ENCODE results near the gene BMF. TPM values are rescaled to one million over a fixed set of nuclear protein-coding genes. Genes with fewer than 3 reads are reported as not detected.
"Not testable (repeated sequence)": the region's sequence is repeated elsewhere in the genome, so short reads cannot be mapped to it uniquely, and the experiment has no call there.

The BMF gene
- total and polyA plus RNA-seq, 2 donors (not counting 3 experiments of a cell fraction or from before 2014, with no cell fraction given): 8.6 to 9.8 TPM

GRCh38 chr15:40136470-40137302 lies 28.0 kb upstream of the BMF start:
- intact Hi-C loops (cut with micrococcal nuclease) (no loop called here), dilution Hi-C loops (cut with MboI; ENCODE audit: extremely low pct_ligation_motif_present, low sequenced_read_pairs) (no loop called here)
- DNase-seq (ENCODE audit: low read depth, low spot score): no peak
- ChIA-PET CTCF (no interaction called here), POLR2A (no interaction called here)
- no peak overlapping the region for H3K27ac ChIP-seq (ENCODE audit: insufficient read depth, low read depth, low read length)
- H3K9me3 ChIP-seq (replicated peaks; ENCODE audit: control insufficient read depth, insufficient read depth, low read length): no peaks in the 10 kb centered on the region
- no peak overlapping the region for H3K4me2 ChIP-seq (ENCODE audit: insufficient read depth, low read length)
- H3K4me1 ChIP-seq (ENCODE audit: control insufficient read depth, extremely low read depth, insufficient read depth, low read length): no peaks in the 10 kb centered on the region
- no peak overlapping the region for H2AFZ ChIP-seq (ENCODE audit: low read depth, low read length)
- TF ChIP-seq JUN (IDR thresholded peaks at IDR 0.05; ENCODE audit: borderline replicate concordance, insufficient read depth, insufficient read length, low read depth) (no peak), GATA2 (IDR thresholded peaks at IDR 0.05; ENCODE audit: insufficient read depth, insufficient read length, low read depth, low read length) (no peak), EZH2 (IDR thresholded peaks at IDR 0.05; ENCODE audit: borderline replicate concordance, low read depth, low read length, severe bottlenecking) (no peak), MYC (IDR thresholded peaks at IDR 0.05; ENCODE audit: low read depth, low read length) (no peak), MAX (IDR thresholded peaks at IDR 0.05; ENCODE audit: insufficient read depth, insufficient read length) (no peak), FOS (IDR thresholded peaks at IDR 0.05; ENCODE audit: borderline replicate concordance, insufficient read depth, low read length) (no peak), CTCF (IDR thresholded peaks at IDR 0.05; ENCODE audit: extremely low read depth in 1 of 2, insufficient read depth in 1 of 2, low read depth in 1 of 2, low read length in 2 of 2) (no peak), POLR2AphosphoS5 (IDR thresholded peaks at IDR 0.05; ENCODE audit: insufficient read depth, low read depth, low read length) (no peak), POLR2A (IDR thresholded peaks at IDR 0.05; ENCODE audit: low read depth, low read length) (no peak)
- H4K20me1 ChIP-seq (replicated peaks; ENCODE audit: control insufficient read depth, extremely low read depth, insufficient read depth, low read length): no peaks in the 10 kb centered on the region
- FAIRE-seq: no peak
- no peak overlapping the region for H3K4me3 ChIP-seq (replicated peaks in 1 of 3; ENCODE audit: insufficient read depth in 1 of 3, low read depth in 1 of 3, low read length in 3 of 3)
- H3K79me2 ChIP-seq (ENCODE audit: control insufficient read depth, insufficient read depth, low read length): no peaks in the 10 kb centered on the region
- no peaks in the 10 kb centered on the region for H3K9me1 ChIP-seq (replicated peaks; ENCODE audit: control insufficient read depth, extremely low read depth, insufficient read depth, low read length)
- no peaks in the 10 kb centered on the region for H3K36me3 ChIP-seq (ENCODE audit: control insufficient read depth in 2 of 2, extremely low read depth in 1 of 2, insufficient read depth in 2 of 2, low read length in 2 of 2)
- no TSS peak for BruUV-seq (replicated peaks)
- no peak overlapping the region for H3K9ac ChIP-seq (replicated peaks; ENCODE audit: extremely low read depth, insufficient read depth, low read length)
- peaks cover under 1 to 3% of the 10 kb centered on the region in 2 experiments for H3K27me3 ChIP-seq (ENCODE audit: control insufficient read depth in 2 of 2, insufficient read depth in 2 of 2, low read length in 2 of 2)

GRCh38 chr15:40135846-40136450 lies 27.3 kb upstream of the BMF start:
- H2AFZ ChIP-seq (ENCODE audit: low read depth, low read length); H3K27me3 ChIP-seq (ENCODE audit: control insufficient read depth in 2 of 2, insufficient read depth in 2 of 2, low read length in 2 of 2); H3K9me1 ChIP-seq (replicated peaks; ENCODE audit: control insufficient read depth, extremely low read depth, insufficient read depth, low read length); H3K27ac ChIP-seq (ENCODE audit: insufficient read depth, low read depth, low read length); H3K9ac ChIP-seq (replicated peaks; ENCODE audit: extremely low read depth, insufficient read depth, low read length); H3K4me1 ChIP-seq (ENCODE audit: control insufficient read depth, extremely low read depth, insufficient read depth, low read length); H3K9me3 ChIP-seq (replicated peaks; ENCODE audit: control insufficient read depth, insufficient read depth, low read length); dilution Hi-C loops (cut with MboI; ENCODE audit: extremely low pct_ligation_motif_present, low sequenced_read_pairs); FAIRE-seq; H3K4me3 ChIP-seq (replicated peaks in 1 of 3; ENCODE audit: insufficient read depth in 1 of 3, low read depth in 1 of 3, low read length in 3 of 3); BruUV-seq (replicated peaks); DNase-seq (ENCODE audit: low read depth, low spot score); H3K4me2 ChIP-seq (ENCODE audit: insufficient read depth, low read length); H4K20me1 ChIP-seq (replicated peaks; ENCODE audit: control insufficient read depth, extremely low read depth, insufficient read depth, low read length); POLR2A ChIA-PET; H3K36me3 ChIP-seq (ENCODE audit: control insufficient read depth in 2 of 2, extremely low read depth in 1 of 2, insufficient read depth in 2 of 2, low read length in 2 of 2); intact Hi-C loops (cut with micrococcal nuclease); CTCF ChIA-PET; H3K79me2 ChIP-seq (ENCODE audit: control insufficient read depth, insufficient read depth, low read length): not testable (repeated sequence)

All from endothelial cell of umbilical vein (primary cell).